ENCODE data around the gene CDH13.

Gene CDH13

GRCh38 chr16:83669456-83669855 is 1042.7 kb downstream of the CDH13 start:
- Histone ChIP-seq H3K36me3 (replicated peaks; ENCODE audit: insufficient read depth, low read length) (no peaks in the 10 kb centered on the region), H3K79me2 (ENCODE audit: low read length) (no peaks in the 10 kb centered on the region), H3K9ac (ENCODE audit: low read length) (no peak overlapping the region), H3K9me2 (replicated peaks; ENCODE audit: insufficient read depth, low read length) (no peaks in the 10 kb centered on the region), H2AFZ (ENCODE audit: low read length) (no peak overlapping the region), H4K20me1 (ENCODE audit: insufficient read depth, low read length) (no peaks in the 10 kb centered on the region), H3K27me3 (replicated peaks; ENCODE audit: insufficient read depth, low read length) (no peaks in the 10 kb centered on the region), H3K4me3 (ENCODE audit: low read length) (no peak overlapping the region), H3K4me1 (ENCODE audit: low read length) (no peaks in the 10 kb centered on the region), H3K27ac (ENCODE audit: low read length) (no peak overlapping the region), H3K9me3 (replicated peaks; ENCODE audit: insufficient read depth, low read length) (no peaks in the 10 kb centered on the region), H3K4me2 (ENCODE audit: low read depth, low read length) (no peak overlapping the region), H3F3A (ENCODE audit: insufficient read depth, low read length) (no peaks in the 10 kb centered on the region)
- DNase-seq, result no peak
- TF ChIP-seq EZH2phosphoT487 (IDR thresholded peaks at IDR 0.05; ENCODE audit: low read length) (no peak), EZH2 (optimal IDR thresholded peaks at IDR 0.05; ENCODE audit: low read depth, low read length) (no peak)
- TF ChIP-seq, protein P1, sequence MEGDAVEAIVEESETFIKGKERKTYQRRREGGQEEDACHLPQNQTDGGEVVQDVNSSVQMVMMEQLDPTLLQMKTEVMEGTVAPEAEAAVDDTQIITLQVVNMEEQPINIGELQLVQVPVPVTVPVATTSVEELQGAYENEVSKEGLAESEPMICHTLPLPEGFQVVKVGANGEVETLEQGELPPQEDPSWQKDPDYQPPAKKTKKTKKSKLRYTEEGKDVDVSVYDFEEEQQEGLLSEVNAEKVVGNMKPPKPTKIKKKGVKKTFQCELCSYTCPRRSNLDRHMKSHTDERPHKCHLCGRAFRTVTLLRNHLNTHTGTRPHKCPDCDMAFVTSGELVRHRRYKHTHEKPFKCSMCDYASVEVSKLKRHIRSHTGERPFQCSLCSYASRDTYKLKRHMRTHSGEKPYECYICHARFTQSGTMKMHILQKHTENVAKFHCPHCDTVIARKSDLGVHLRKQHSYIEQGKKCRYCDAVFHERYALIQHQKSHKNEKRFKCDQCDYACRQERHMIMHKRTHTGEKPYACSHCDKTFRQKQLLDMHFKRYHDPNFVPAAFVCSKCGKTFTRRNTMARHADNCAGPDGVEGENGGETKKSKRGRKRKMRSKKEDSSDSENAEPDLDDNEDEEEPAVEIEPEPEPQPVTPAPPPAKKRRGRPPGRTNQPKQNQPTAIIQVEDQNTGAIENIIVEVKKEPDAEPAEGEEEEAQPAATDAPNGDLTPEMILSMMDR (IDR thresholded peaks at IDR 0.05; ENCODE audit: low read length), result no peak

- Histone ChIP-seq H3K9me3 (replicated peaks; ENCODE audit: insufficient read depth, low read length) (no peaks in the 10 kb centered on the region), H3K9ac (ENCODE audit: low read length) (no peak overlapping the region), H4K20me1 (ENCODE audit: insufficient read depth, low read length) (no peaks in the 10 kb centered on the region), H3K79me2 (ENCODE audit: low read length) (no peaks in the 10 kb centered on the region), H3K4me3 (ENCODE audit: low read length) (no peak overlapping the region), H3K9me2 (replicated peaks; ENCODE audit: insufficient read depth, low read length) (no peaks in the 10 kb centered on the region), H3K4me1 (ENCODE audit: low read length) (no peaks in the 10 kb centered on the region), H3K36me3 (replicated peaks; ENCODE audit: insufficient read depth, low read length) (no peaks in the 10 kb centered on the region), H3K27me3 (replicated peaks; ENCODE audit: insufficient read depth, low read length) (no peaks in the 10 kb centered on the region), H3K27ac (ENCODE audit: low read length) (no peak overlapping the region), H3F3A (ENCODE audit: insufficient read depth, low read length) (no peaks in the 10 kb centered on the region), H2AFZ (ENCODE audit: low read length) (no peak overlapping the region), H3K4me2 (ENCODE audit: low read depth, low read length) (no peak overlapping the region)
- DNase-seq, result no peak
- TF ChIP-seq EZH2phosphoT487 (IDR thresholded peaks at IDR 0.05; ENCODE audit: low read length) (no peak), EZH2 (optimal IDR thresholded peaks at IDR 0.05; ENCODE audit: low read depth, low read length) (no peak)
- TF ChIP-seq, protein P1 (IDR thresholded peaks at IDR 0.05; ENCODE audit: low read length), result no peak
Observed at GRCh38 chr16:83674931-83675535, 1048.3 kb downstream of the CDH13 start.

GRCh38 chr16:83676086-83676485 is 1049.3 kb downstream of the CDH13 start:
- Histone ChIP-seq H3K27me3 (replicated peaks; ENCODE audit: insufficient read depth, low read length) (no peaks in the 10 kb centered on the region), H3K79me2 (ENCODE audit: low read length) (no peaks in the 10 kb centered on the region), H4K20me1 (ENCODE audit: insufficient read depth, low read length) (no peaks in the 10 kb centered on the region), H3K9me2 (replicated peaks; ENCODE audit: insufficient read depth, low read length) (no peaks in the 10 kb centered on the region), H3K9me3 (replicated peaks; ENCODE audit: insufficient read depth, low read length) (no peaks in the 10 kb centered on the region), H3K36me3 (replicated peaks; ENCODE audit: insufficient read depth, low read length) (no peaks in the 10 kb centered on the region), H3K9ac (ENCODE audit: low read length) (no peak overlapping the region), H3K4me2 (ENCODE audit: low read depth, low read length) (no peak overlapping the region), H3K4me3 (ENCODE audit: low read length) (no peak overlapping the region), H3K27ac (ENCODE audit: low read length) (no peak overlapping the region), H3F3A (ENCODE audit: insufficient read depth, low read length) (no peaks in the 10 kb centered on the region), H2AFZ (ENCODE audit: low read length) (no peak overlapping the region), H3K4me1 (ENCODE audit: low read length) (no peaks in the 10 kb centered on the region)
- DNase-seq, result no peak
- TF ChIP-seq EZH2 (optimal IDR thresholded peaks at IDR 0.05; ENCODE audit: low read depth, low read length) (no peak), EZH2phosphoT487 (IDR thresholded peaks at IDR 0.05; ENCODE audit: low read length) (no peak)
- TF ChIP-seq, protein P1 (IDR thresholded peaks at IDR 0.05; ENCODE audit: low read length), result no peak
